Thymus (tissue), 11 donors: Measurements from ENCODE around the gene SLC41A1. TPM values are rescaled to one million over a fixed set of nuclear protein-coding genes. Genes with fewer than 3 reads are reported as not detected.

Experiments
- DNase-seq, 9 donors: peaks; one replicate each; pipeline ENCODE4 v3.0.0-alpha.2; 2013; ENCODE audit warnings: low spot score in 9 of 9, low read depth in 6 of 9, missing footprints in 1 of 9
- H3K27ac ChIP-seq, 2 donors: one replicate each; pipeline ENCODE4 v1.5.1; 2013; ENCODE audit warnings: control low read depth in 1 of 2, low read depth in 1 of 2, low read length in 1 of 2, mild to moderate bottlenecking in 1 of 2, moderate library complexity in 1 of 2
- H3K27me3 ChIP-seq, 2 donors: one replicate each; pipeline ENCODE4 v1.5.1; 2013; ENCODE audit warnings: low read length in 1 of 2; ENCODE audit not compliant: control insufficient read depth in 2 of 2, insufficient read depth in 1 of 2
- H3K36me3 ChIP-seq, 2 donors: one replicate each; pipeline ENCODE4 v1.5.1; 2013; ENCODE audit warnings: low read length in 1 of 2, mild to moderate bottlenecking in 1 of 2, moderate library complexity in 1 of 2; ENCODE audit not compliant: control insufficient read depth in 2 of 2, insufficient read depth in 2 of 2
- H3K4me1 ChIP-seq, 2 donors: one replicate each; pipeline ENCODE4 v1.5.1; 2013; ENCODE audit warnings: low read length in 2 of 2; ENCODE audit not compliant: control insufficient read depth in 2 of 2, insufficient read depth in 2 of 2
- H3K4me3 ChIP-seq, 2 donors: one replicate each; pipeline ENCODE4 v1.5.1; 2013; ENCODE audit warnings: low read length in 2 of 2, control low read depth in 1 of 2, mild to moderate bottlenecking in 1 of 2
- H3K9me3 ChIP-seq, 2 donors: one replicate each; pipeline ENCODE4 v1.5.1; 2013; ENCODE audit warnings: low read length in 1 of 2, mild to moderate bottlenecking in 1 of 2; ENCODE audit not compliant: control insufficient read depth in 2 of 2, insufficient read depth in 1 of 2
- WGBS: extraction: QIAGEN DNeasy Blood & Tissue Kit; methylation state at CpG from one replicate; pipeline ENCODE4 v1.1.7; 2013; 5-methylcytosine and 5-hydroxymethylcytosine counted together
- polyA plus RNA-seq: library from polyadenylated mRNA; stranded (reverse); fragments of 200-250 nt; gene quantifications from one replicate; pipeline ENCODE4 v1.2.3, GENCODE V29; 2013
- total RNA-seq: library from RNA; stranded (reverse); fragments of 120-200 nt; gene quantifications from one replicate; pipeline ENCODE4 v1.2.4, GENCODE V29; 2013
- donor health status: healthy.

Gene SLC41A1
- total and polyA plus RNA-seq, 2 donors = 3.7 to 7.8 TPM

- DNase-seq = no peak
- Histone ChIP-seq H3K9me3 (no peaks in the 10 kb centered on the region), H3K27ac (no peak overlapping the region), H3K4me3 (no peak overlapping the region), H3K36me3 (peaks cover 5 to 30% of the 10 kb centered on the region in 2 donors), H3K4me1 (peaks cover 6 to 7% of the 10 kb centered on the region in 2 donors), H3K27me3 (no peaks in the 10 kb centered on the region)
- 98% methylated on average over 8 of the region's 8 CpGs for WGBS
Observed at GRCh38 chr1:205744403-205744802, 68.6 kb downstream of the SLC41A1 start.

- Histone ChIP-seq H3K27me3 (no peaks in the 10 kb centered on the region), H3K27ac (no peak overlapping the region), H3K4me1 (peaks cover 6 to 7% of the 10 kb centered on the region in 2 donors), H3K4me3 (no peak overlapping the region), H3K36me3 (peaks cover 5 to 33% of the 10 kb centered on the region in 2 donors), H3K9me3 (no peaks in the 10 kb centered on the region)
- DNase-seq = no peak
- 66% methylated on average over 4 of the region's 4 CpGs for WGBS
Observed at GRCh38 chr1:205743977-205744376, 69.0 kb downstream of the SLC41A1 start.

- no peaks in the 10 kb centered on the region for H3K27me3 ChIP-seq
- 78% methylated on average over 1 of the region's 1 CpG for WGBS
Observed at GRCh38 chr1:205741681-205742080, 71.3 kb downstream of the SLC41A1 start.

GRCh38 chr1:205739348-205740160, 73.4 kb downstream of the SLC41A1 start:
- Histone ChIP-seq H3K9me3 (no peaks in the 10 kb centered on the region), H3K36me3 (peaks cover 9 to 43% of the 10 kb centered on the region in 2 donors), H3K4me3 (no peak overlapping the region), H3K27ac (no peak overlapping the region), H3K4me1 (no peaks in the 10 kb centered on the region), H3K27me3 (no peaks in the 10 kb centered on the region)
- DNase-seq = no peak
- 78% methylated on average over 5 of the region's 5 CpGs for WGBS

More at GRCh38 chr1:205741681-205742080, 71.3 kb downstream of the SLC41A1 start:
- no peak for DNase-seq
- H3K36me3 ChIP-seq = peaks cover 5 to 41% of the 10 kb centered on the region in 2 donors
- H3K27ac ChIP-seq = no peak overlapping the region
- no peak overlapping the region for H3K4me3 ChIP-seq
- no peaks in the 10 kb centered on the region for H3K9me3 ChIP-seq
- H3K4me1 ChIP-seq = peaks cover 0 to under 1% of the 10 kb centered on the region in 2 donors

Other genes with a start within 250 kb of the SLC41A1 start
- 20.2 TPM for gene ELK4, start 181.2 kb downstream of the SLC41A1 start, total RNA-seq
- gene ELK4, start 181.2 kb downstream of the SLC41A1 start, polyA plus RNA-seq = 14.3 TPM
- gene SLC45A3, start 132.7 kb downstream of the SLC41A1 start, total RNA-seq = 0.94 TPM
- 0.94 TPM for gene SLC45A3, start 132.7 kb downstream of the SLC41A1 start, polyA plus RNA-seq
- gene NUCKS1, start 63.0 kb downstream of the SLC41A1 start, total RNA-seq = 149 TPM
- gene NUCKS1, start 63.0 kb downstream of the SLC41A1 start, polyA plus RNA-seq = 71.8 TPM
- gene RAB29, start 37.7 kb downstream of the SLC41A1 start, total RNA-seq = 11.3 TPM
- gene RAB29, start 37.7 kb downstream of the SLC41A1 start, polyA plus RNA-seq = 18.8 TPM
- gene PM20D1, start 36.9 kb upstream of the SLC41A1 start, total RNA-seq = 0.09 TPM
- gene PM20D1, start 36.9 kb upstream of the SLC41A1 start, polyA plus RNA-seq = 0.41 TPM
- gene SLC26A9, start 130.3 kb upstream of the SLC41A1 start, total RNA-seq = 0.09 TPM
- gene SLC26A9, start 130.3 kb upstream of the SLC41A1 start, polyA plus RNA-seq = 0.41 TPM
- gene RAB7B, start 190.2 kb upstream of the SLC41A1 start, total RNA-seq = 8.6 TPM
- gene RAB7B, start 190.2 kb upstream of the SLC41A1 start, polyA plus RNA-seq = 6.4 TPM
- gene CTSE, start 210.7 kb upstream of the SLC41A1 start, total RNA-seq = 1.4 TPM
- 3.1 TPM for gene CTSE, start 210.7 kb upstream of the SLC41A1 start, polyA plus RNA-seq
- 3.6 TPM for gene RHEX, start 240.0 kb upstream of the SLC41A1 start, total RNA-seq
- gene RHEX, start 240.0 kb upstream of the SLC41A1 start, polyA plus RNA-seq = 1.7 TPM